NCI-H1105 (cell line): Measurements from ENCODE around the gene HIBCH.
"Not testable (repeated sequence)": the region's sequence is repeated elsewhere in the genome, so short reads cannot be mapped to it uniquely, and the experiment has no call there.

Source experiments
- DNase-seq: peaks from one replicate; lab custom pipeline; 2025; lab: John Stamatoyannopoulos, UW

The HIBCH gene, protein sequence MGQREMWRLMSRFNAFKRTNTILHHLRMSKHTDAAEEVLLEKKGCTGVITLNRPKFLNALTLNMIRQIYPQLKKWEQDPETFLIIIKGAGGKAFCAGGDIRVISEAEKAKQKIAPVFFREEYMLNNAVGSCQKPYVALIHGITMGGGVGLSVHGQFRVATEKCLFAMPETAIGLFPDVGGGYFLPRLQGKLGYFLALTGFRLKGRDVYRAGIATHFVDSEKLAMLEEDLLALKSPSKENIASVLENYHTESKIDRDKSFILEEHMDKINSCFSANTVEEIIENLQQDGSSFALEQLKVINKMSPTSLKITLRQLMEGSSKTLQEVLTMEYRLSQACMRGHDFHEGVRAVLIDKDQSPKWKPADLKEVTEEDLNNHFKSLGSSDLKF

GRCh38 chr2:190319555-190320498, at the start of gene HIBCH:
HIBCH (minus strand) TSS chr2:190319826; CDS start chr2:190319750, 76 bp downstream.
- peak; percentile 97 for DNase-seq

DNA sequence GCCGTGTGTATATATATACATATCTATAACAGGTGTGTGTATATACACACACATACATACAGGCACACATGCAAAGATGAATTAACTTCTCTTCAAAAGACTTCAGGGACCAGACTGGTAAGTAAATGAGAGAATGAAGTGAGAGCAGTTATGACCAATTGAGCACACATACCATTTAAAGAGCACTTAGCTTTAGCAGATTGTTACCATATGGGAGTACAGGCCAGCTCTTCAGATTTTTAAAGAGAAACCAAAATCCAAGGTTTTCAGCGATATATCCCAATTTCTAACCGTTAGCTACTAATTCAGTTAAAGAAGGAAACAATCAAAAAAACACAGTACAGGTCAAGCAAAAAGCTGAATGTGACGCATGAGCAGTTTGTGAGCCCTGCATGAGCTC, 47.5 kb upstream of the HIBCH start:
- DNase-seq: no peak

DNA sequence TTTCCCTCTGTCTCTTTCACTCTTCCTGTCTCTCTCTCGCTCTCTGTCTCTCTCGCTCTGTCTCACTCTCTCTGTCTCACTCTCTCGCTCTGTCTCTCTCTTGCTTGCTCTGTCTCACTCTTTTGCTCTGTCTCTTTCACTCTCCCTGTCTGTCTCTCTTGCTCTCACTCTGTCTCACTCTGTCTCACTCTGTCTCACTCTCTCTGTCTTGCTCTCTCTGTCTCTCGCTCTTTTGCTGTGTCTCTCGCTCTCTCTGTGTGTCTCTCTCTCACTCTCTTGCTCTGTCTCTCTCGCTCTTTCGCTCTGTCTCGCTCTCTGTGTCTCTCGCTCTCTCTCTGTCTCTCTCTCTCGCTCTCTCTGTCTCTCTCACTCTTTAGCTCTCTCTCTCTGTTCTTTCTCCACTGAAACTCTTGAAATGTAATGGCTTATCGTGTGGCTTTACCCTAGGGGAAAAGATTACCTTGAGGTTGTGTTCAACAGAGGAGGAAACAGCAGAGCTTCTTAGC, 46.7 kb upstream of the HIBCH start:
- no peak for DNase-seq

- peak; percentile 51 for DNase-seq
Measured at GRCh38 chr2:190365499-190366204, 46.0 kb upstream of the HIBCH start.

- DNase-seq: no peak
Measured at GRCh38 chr2:190362894-190363293, 43.3 kb upstream of the HIBCH start.

GRCh38 chr2:190361572-190361971, 41.9 kb upstream of the HIBCH start:
- no peak for DNase-seq

GRCh38 chr2:190360965-190361364, 41.3 kb upstream of the HIBCH start:
- DNase-seq: no peak

GRCh38 chr2:190360561-190360960, 40.9 kb upstream of the HIBCH start:
- no peak for DNase-seq

GRCh38 chr2:190358655-190359448, 39.2 kb upstream of the HIBCH start:
- not testable (repeated sequence) for DNase-seq

- DNase-seq: no peak
Measured at GRCh38 chr2:190357600-190357999, 38.0 kb upstream of the HIBCH start.

- DNase-seq: no peak
Measured at GRCh38 chr2:190355968-190356644, 36.5 kb upstream of the HIBCH start.

DNA sequence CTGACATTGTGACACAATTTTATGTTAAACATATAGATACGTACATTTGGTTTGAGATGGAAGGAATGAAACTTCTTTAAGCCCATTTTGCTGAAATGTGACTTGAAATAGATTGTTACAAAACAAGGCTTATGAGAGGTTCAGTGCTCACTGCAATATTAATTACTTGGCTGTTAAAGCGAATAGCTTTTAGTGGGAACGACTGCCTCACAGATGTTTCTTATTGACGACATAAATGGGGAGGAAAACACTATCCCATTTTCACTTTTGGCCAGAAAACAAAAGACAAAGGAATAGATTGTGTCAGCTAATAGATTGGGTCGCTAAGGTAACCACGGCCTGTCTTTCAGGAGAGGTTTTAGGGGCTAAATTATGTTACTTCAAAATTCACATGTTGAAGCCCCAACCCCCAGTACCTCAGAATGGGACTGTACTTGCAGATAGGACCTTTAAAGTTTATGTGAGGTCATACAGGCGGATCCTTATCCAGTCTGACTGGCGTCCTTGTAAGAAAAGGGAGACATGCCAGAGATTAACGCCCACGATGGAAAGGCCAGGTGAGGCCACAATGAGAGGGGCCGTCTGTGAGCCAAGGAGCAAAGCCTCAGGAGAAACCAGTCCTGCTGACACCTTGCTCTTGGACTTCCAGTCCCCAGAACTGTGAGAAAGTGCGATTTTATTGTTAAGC, 34.5 kb upstream of the HIBCH start:
- no peak for DNase-seq

DNA sequence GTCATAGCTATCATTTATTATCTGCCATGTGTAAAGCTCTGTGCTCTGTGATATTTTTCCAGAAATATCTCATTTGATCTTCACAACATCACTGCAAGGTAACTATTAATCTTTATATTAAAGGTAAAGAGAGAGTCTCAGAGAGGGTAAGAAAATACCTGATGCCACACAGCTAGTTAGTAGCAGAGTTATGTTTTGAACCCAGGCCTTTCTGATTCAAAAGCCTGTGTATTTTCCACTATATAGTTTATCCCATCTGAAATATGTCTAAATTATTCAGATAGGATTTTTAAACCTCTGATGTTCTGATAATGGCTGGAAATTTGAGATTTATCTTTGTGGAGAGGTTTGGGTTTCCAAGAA, 33.9 kb upstream of the HIBCH start:
- DNase-seq: no peak

DNA sequence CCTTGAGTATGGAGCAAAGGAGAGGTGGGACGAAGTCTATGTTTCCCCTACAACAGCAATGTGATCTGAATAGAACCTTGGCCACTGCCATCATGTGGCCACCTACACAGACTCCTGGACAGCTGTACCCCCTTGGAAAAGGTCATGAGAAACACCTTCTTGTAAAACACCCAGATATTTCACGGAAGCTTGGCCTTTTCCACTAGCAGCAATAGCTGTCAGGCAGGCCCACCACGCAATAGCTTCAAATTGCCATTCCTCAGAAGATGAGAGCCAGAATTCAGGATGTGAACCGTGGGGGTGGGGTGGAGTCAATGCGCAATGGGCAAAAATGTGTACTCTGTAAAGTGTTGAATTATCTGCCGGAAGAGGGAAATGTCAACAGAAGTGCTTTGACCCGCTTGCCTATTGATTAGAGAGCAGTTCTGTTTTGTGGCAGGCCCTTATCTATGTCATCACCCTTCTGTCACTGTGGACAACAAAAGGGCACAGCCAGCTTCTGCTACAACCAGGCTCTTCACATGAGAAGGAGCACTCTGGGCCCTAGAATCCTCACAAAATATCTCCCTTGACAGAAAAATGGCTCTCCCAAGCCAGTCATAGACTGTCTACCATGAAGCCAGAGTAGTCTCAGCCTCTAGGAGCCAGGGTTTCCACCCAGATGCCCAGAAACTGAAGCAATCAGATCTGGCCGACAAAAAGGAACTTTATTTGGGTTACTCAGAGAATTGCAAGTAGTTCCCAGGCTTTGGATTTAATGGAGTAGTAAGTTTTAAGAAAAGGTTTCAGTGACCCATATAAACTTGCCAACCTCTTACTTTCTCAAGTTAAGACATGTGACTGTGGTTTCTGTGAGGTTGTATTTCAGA, 33.3 kb upstream of the HIBCH start:
- no peak for DNase-seq

DNA sequence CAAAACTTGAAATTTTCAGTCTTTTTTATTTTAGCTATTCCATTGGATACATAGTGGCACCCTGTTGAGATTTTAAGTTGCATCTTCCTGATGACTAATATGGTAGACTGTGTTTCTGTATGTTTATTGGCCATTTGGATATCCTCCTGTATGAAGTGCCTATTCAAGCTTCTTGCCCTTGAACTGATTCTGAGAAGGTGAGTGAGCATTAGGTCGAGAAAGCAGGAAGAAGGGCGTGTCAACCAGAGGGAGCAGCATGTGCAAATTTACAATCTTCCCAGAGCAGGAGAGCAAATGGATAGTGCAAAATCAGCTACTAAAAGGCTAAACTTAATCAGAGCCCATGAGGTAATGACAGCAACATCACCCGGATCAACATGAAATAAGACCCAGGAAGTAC, 32.3 kb upstream of the HIBCH start:
- DNase-seq: no peak

- DNase-seq: no peak
Measured at GRCh38 chr2:190350371-190350770, 30.7 kb upstream of the HIBCH start.

GRCh38 chr2:190344276-190344827, 24.7 kb upstream of the HIBCH start:
- no peak for DNase-seq

DNA sequence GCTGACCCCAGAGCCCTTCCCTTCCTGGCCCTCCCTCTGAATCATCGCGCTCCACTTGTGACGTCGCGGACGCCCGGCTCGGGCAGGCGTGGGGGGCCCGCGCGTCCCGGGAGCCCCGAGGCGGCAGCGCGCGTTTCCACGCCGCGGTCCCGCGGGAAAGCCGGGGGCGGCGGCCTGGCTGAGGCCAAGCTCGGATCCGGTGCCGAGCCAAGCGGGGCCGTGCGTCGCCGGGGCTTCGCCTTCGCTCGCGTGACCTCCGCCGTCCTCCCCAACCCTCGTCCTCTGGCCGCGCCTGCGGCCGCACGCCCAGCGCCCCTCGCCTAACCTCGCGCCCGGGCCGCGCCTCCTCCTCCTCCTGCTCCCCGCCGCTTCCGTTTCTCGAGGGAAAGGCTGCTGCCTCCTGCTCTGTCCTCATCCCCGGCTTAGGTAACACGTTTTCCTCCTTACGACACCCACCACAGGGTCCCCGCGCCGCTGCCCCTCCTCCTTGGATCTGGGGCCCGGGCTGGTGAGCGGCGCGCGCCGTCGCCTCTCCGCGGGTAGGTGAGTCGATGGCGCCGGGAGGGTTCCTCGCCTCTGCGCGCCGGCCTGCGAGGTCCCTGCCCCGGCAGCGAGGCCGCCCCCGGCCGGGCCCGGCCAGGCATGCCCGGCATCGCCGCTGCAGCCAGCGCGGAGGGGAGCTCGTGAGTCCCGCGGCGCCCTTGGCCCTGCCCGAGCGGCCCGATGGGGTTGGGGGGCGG, 24.1 kb upstream of the HIBCH start, which contains the start of gene INPP1:
INPP1 (plus strand) TSS at position 54 of the 740 bp plus-strand sequence. CDS start 16,514 bp downstream, outside the sequence.
- peak; percentile 14 for DNase-seq
